ENCODE measurements around the gene PRKAR1A.

The PRKAR1A gene

DNA sequence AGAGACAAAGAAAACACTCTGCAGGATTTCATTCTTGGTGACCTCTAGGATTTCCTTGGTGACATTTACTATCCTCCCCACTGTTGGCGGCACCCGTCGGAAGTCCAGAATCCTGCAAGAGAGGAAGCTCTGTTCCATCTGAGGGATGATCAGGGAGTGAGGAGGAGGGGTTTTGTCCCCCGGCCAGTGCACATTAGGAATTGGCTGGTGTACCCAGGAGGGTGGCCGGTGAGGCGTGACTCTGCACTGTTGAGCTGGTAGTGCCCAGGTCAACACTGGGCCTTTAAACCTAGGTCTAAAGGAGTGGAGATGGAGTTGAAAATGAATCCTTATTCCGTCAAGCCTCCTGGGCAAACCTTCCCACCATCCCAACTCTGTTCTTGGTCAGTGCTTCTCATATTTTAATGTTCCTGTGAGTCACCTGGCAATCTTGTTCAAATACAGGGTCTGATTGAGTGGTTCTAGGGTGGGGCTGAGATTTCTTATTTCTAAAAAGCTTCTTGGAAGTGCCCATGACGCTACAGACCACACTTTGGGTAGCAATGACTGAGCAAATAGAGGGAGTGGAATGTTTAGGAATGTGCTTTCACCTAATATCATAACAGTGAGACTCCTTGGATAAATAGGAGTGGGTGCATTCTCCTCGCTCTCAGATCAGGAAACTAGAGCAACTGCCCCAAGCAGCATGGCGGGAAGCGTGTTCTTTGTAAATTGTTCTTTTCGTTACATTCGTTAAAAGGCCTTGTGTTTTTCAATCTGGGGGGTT lies 30.7 kb downstream of the PRKAR1A start:
- no peak for DNase-seq (ENCODE audit: low read depth, low spot score)

DNA sequence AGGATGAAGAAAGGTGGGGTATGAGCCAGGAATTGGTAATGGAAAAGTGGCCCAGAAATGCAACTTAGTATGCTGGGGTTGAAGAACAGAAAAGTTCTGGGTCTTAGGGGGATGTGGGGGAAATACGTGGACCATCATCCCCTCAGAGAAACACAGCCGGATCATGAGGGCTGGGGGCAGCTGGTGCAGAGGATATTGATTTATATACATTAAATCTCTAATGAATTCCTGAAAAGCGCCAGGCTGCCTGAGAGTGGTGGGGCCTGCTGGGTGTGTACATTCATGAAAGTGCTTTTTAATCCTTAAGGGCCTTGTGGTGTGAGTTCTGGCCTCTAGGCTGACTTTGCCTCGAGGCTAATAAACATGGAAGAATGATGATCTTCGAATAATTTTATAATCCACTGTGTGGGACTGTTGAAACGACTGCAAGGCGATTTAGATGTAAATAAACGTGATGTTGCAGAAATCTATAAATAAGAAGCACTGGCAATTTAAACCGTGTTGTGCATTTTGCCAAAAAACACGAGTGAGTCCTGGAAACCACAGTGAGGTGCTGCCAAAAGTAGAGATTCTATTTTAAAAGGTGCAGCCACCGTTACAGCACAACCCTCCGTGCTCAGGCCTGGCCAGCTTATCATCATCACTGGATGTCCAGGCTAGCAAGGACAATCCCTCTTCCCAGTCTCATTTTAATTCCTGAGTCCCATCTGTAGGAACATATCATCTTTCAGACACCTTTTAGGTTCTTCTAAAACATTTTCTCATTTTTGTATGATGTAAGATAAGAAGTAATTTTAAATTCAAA lies 32.1 kb downstream of the PRKAR1A start:
- DNase-seq (ENCODE audit: low read depth, low spot score) = no peak

DNA sequence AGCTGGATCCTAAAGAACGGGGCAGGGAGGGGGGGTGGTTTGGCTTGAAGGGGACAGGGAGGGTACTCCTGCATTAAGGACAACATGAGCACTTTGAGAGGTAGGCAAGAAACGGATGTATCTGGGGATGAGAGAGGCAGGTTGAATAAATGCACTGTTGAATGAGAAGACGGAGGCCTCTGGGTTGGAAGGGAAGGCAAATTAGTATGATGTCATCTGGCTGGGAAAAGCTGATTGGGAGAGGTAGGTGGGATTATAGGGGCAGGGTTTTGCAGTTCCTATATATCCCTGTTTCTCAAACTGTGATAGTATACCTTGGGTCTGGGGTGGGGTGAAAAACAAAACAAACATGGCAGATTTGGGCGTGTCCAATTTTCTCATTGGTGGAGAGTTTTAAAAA lies 44.3 kb downstream of the PRKAR1A start:
- DNase-seq (ENCODE audit: low read depth, low spot score) = no peak

DNA sequence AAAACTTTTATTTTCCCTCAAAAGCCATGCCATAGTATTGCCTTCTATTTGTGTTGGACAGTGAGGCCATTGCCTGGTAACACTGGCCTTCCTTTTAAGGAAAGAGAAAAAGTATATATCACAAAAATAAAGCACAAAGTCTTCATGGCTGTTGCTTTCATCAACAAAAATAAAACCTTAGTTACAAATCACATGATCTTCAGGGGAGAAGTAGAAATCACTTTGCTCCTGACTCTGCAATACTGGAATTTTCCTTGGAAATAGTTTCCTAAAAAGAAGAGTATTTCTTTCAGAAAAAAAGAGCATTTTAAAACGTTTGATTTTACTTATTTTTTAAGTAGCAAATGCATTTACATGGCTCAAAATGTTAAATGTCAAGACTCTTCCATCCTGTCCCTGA lies 47.1 kb downstream of the PRKAR1A start:
- no peak for DNase-seq (ENCODE audit: low read depth, low spot score)

DNA sequence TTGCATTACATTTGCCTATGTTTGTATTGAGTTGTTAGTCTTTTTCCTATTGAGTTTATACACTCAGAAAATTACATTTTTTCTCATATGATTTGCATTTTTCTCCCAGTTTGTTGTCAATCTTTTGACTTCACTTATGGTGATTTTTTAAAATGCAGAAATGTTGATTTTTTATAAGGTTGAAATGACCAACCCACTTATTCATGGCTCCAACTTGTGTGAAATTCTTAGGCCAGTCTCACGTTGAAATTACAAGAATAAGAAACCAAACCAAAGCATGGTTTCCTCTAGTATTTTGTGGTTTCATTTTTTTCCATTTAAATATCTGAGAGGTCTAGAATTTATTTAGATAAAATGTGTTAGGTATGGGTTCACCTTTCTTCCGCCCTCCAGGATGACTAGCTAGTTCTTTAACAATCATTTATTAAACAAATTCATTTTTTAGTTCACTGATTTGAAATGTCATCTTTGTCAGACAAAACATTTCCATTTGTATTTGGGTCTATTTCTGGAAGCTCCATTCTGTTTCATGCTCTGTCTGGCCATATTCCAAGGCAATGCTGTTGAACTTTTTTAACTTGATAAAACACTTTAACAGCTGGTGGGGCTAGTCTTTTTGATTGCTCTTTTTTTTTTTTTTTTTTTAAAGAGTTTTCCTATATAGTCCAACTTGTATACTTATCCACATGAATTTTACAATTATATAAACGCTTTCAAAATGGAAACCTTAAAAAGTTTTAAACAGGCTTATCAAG lies 48.9 kb downstream of the PRKAR1A start:
- DNase-seq (ENCODE audit: low read depth, low spot score) = no peak

DNA sequence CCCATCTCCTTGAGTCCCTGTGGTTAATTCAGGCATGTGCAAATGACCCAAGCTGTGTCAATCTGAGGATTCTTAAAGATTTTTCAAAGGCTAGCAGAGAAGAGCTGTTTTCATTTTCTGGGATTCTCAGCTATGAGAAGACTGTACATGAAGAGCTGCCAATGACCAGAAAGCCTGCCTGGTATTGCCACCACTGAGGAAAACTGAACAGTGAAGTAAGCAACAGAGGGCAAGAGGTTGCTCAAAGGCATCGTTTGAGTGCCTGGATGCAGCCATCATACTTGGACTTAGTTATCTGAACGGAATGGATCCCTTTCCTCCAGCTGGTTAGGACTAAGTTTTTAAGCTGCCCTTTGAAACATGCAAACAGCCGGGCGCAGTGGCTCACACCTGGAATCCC lies 50.5 kb downstream of the PRKAR1A start:
- DNase-seq (ENCODE audit: low read depth, low spot score) = no peak

DNA sequence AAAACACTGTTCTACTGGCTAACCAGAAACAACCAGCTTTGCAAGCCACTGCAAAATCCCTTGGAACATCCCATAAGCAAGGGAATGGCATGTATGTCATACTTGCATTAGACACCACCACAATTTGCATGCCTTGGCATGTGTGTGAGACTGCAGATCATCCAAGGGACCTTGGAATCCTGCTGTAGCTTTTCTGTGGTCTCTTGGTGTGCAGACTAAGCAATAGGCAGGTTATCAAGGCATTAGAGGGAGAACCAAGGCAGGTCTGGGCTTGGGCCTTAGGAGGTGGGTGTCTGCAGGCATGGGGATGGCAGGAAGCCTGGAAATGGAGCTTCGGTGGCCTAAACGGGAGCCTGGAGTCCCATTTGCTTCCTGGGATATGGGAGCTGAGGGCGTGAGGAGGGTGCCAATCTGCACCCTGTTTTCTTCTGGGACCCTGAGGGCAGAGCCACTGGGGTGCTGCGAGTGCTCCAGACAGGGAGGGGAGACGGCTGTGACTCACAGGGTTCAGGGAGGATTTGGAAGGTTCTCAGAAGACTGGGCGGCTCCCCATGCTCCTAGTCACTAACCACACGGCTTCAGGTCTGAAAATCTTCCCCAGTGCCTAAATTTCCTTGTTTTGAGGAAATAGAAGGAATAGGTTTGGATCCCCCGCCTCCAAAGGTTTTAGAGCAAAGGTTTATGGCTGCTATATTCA lies 52.3 kb downstream of the PRKAR1A start:
- DNase-seq (ENCODE audit: low read depth, low spot score) = no peak

DNA sequence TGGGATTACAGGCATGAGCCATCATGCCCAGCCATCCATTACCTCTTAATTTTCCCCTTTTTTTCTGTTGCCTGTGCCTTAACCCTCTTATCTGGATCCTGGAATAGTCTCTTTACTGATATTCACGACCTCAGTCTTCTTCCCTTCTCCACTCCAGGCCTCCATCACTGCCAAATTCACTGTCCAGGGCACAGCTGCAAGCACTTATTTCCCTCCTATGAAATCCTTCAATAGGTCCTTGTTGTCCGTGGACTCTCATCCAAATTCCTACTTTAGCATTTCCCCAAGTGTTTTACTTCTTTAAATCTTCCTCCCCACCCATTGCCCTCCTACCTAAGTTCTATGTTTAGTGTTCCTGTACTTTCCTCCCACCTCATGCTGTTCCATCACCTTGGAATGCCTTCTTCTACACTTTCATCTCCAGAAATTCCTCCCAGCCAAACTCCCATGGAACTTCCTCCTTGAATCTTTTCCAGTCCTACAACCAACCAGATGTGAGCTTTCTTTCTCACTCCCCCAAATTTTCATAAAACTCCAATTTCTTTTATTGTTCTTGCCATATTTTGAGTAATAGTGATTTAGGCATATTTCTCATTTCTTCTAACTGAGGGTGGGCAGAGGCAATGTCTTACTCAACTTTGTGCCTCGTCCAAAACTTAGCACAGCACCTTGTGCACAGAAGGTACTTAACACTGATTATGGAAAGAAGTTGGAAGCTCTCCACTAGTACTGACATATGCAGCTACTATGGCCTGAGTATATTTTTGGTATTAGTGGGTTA lies 53.6 kb downstream of the PRKAR1A start:
- no peak for DNase-seq (ENCODE audit: low read depth, low spot score)

DNA sequence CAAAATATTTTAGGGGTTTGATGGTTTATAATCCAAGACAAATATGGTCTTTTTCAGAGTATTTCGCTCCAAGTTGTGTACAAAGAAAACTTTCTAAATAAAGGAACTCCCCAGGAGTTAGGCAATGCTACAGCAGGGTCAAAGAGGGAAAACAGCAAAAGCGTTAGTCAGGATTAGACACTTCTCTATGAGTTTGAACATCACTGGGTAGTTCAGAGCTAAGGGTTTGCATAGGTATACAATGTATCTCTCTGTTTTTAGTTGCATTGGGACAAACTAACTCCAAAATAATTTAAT lies 54.2 kb downstream of the PRKAR1A start:
- DNase-seq (ENCODE audit: low read depth, low spot score) = no peak

DNA sequence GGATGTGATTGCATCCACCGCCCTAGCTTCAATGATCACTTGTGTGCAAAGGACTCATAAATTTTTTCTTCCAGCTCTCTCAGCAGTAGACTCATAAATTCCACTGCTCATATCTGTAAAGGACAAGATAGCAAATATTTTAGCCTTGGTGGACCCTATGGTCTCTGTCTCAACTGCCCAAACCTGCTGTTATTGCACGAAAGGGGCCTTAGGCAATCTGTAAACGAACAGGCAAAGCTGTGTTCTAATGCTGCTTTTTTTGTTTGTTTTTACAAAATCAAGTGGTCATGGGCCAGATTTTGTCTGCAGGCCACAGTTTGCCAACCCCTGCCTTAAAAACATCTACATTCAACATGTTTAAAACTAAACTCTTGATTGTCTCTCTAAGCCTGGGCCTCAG lies 54.8 kb downstream of the PRKAR1A start:
- DNase-seq (ENCODE audit: low read depth, low spot score) = no peak

DNA sequence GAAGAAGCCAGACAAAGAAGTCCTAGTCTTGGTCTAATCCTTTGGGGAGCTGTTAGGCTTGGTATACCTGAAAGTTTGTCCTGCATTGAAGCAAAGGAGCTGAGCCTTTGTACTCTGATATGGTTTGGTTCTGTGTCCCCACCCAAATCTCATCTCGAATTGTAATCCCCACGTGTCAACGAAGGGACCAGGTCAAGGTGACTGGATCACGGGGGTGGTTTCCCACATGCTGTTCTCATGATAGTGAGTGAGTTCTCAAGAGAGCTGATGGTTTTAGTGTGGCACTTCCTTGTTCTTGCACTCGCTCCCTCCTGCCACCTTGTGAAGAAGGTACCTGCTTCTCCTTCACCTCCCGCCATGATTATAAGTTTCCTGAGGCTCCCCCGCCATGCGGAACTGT lies 55.4 kb downstream of the PRKAR1A start:
- DNase-seq (ENCODE audit: low read depth, low spot score) = no peak

DNA sequence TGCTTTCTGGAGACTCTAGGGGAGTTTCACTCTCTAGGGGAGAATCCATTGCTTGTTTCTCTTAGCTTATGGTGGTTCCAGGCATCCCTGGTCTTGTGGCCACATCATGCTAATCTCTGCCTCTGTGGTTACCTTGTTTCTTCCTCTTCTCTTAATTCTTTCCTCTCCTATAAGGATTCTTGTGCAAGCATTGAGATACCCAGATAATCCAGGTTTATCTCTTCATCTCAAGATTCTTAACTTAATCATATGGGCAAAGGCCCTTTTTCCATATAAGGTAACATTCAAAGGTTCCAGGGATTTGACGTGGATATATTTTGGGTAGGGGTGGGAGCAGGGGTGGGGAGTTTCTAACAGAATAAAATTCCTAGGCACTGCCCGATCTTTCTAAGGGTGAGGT lies 56.4 kb downstream of the PRKAR1A start:
- no peak for DNase-seq (ENCODE audit: low read depth, low spot score)

DNA sequence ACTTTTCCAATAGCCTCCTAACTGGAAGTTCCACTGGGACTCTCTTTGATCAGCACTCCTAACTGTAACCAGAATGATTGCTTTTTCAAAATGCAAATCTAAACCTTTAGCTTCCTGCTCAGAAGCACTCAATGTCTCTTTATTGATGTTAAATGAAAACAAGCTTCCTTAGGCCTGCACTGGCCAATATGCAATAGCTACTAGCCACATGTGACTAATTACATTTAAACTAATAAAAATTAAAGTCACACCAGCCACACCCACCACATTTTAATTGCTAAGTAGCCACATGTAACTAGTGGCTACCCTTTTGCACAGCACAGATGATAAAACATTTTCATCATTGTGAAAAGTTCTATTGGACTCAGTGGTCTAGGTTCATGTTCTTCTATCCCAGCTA lies 57.1 kb downstream of the PRKAR1A start:
- DNase-seq (ENCODE audit: low read depth, low spot score) = no peak

DNA sequence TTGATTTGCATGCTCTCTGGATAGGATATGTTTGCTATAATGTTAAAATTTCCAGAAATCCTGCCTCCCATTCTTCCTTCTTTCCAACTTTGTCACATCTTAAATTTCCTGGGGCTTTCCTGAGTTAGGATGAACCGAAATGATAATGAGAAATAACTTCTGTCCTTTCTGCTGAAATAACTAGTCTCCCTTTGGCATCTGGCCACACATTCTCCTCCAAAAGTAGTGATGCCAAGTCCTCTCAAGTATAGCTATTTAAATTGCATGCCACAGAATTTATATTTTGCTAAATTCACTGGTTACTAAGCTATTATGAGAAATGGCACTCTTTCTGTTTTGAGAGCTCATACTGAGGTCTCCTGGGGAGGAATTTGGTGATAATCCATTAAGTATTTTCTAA lies 58.3 kb downstream of the PRKAR1A start:
- DNase-seq (ENCODE audit: low read depth, low spot score) = no peak

DNA sequence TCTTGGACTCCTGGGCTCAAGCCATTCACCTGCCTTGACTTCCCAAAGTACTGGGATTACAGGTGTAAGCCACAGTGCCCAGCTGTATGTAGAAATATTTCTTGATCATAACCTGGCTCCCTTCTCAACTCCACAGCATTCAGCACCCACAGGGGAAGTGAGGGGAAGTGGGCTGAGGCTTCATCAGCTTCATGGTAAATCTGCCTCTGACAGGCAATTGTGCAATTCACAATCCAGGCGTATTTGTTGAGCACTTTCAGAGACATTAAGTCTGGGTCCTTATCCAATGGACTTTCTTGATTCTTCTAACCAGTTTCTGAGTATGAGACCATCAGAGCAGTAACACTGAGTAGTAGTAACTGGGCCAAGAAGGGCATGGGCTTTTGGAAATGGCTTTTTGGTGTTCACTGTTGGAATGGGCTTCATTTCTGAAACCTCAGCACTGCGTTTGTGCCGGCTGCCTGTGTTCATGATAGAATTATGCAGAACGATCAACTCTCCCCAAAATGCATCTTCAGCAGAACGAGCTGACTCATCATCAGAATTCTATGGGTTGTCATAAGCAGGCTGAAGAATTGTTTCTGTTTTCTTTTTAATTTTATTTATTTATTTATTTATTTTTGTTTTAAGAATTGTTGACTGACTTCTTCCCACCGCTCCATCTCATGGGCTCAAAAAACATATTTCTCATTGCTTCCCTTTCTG lies 60.1 kb downstream of the PRKAR1A start:
- DNase-seq (ENCODE audit: low read depth, low spot score) = no peak

DNA sequence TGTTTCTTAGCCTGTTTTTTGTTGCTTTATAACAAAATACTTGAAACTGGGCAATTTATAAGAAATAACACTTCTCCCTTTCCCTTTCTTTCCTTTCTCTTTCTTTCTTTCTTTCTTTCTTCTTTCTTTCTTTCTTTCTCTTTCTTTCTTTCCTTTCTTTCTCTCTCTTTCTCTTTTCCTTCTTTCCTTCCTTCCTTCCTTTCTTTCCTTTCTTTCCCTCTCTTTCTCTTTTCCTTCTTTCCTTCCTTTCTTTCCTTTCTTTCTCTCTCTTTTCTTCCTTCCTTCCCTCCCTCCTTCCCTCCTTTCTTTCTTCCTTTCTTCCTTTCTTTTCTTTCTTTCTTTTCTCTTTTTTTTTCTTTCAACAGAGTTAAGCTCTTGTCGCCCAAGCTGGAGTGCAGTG lies 61.1 kb downstream of the PRKAR1A start:
- no peak for DNase-seq (ENCODE audit: low read depth, low spot score)

DNA sequence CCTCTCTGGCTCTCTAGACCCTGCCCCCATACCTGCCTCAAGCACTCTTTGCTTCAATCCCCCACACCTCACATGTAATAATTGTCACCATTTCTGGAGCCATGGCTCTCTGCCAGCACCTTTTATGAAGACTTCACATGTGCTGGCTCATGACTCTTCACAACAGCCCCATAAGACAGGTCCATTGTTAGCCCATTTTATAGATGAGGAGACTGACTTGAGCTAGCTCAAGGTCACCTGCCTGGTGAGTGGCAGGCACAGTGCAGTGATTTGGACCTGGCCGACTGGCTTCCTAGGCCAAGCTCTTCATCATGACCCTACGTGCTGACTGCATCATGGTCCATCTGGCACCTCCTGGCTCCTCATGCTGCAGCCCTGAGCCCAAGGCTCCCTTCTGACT lies 63.9 kb downstream of the PRKAR1A start:
- no peak for DNase-seq (ENCODE audit: low read depth, low spot score)

DNA sequence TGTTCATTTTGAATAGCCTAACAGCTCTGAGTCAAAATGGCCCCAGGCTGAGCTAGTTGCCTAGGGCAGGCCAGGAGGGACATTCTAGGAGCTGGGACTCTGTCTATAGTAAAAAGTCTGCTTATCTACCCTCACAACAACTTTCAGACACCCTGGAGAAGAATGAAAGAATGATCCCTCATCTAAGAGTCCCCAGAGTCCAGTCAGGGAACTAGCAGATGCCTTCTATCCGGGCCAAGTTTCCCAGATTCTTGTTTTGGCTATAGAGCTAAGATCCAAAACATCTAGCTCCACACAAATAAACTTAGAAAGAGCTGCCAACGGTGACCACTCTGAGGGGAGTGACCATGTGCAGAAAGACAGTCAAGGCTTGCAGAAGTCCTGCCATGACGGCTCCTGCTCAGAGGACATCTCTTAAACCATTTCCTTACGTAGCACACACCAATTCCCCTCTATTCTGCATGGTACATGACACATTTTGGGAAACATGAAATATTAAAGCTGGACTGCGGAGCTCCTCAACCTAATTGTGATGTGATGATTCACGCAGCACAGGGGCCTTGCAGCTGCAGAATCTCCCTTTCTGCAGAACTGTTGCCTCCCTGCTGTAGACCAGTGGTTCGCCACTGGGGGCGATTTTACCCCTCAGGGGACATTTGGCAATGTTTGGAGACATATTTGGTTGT lies 64.7 kb downstream of the PRKAR1A start:
- no peak for DNase-seq (ENCODE audit: low read depth, low spot score)

DNA sequence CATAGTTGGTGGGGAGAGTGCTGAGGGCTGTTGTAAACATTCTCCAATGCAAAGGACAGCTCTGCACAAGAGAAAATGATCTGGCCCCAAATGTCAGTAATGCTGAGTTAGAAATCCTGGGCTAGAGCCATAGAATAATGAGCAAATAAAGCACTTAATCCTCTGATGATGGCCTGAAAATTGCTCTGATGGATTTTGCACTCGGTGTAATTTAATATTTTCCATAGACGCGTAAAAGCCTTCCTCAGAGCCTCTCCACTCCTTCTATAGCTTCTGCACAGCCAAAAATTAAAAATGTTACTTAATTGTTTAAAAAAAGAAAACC lies 65.2 kb downstream of the PRKAR1A start:
- no peak for DNase-seq (ENCODE audit: low read depth, low spot score)

DNA sequence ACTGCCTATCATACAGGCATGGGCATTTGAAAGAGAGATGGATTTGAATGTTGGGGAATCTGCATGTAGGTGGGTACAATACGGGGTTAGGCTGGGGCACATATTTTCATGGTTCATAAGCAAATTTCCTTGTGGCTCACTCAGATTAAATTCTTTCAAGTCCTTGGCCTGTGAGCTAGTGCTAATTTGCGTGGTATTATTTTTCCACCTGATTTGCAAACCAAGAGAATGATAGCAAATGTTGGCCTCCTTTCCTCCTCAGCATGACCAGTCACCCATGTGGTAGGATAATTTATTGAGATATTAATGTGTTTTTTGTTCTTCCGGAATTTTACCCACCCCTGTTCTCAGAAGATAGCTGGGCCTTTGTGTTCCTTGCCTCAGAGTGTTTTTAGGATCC lies 66.0 kb downstream of the PRKAR1A start:
- no peak for DNase-seq (ENCODE audit: low read depth, low spot score)

All from activated CD4-positive, CD25-positive, alpha-beta regulatory T cell treated with anti-CD3 and anti-CD28 coated beads, Interleukin-2, amount 50 U/mL, for 16 hours (primary cell).